Measurements from ENCODE around the gene SPEG.

The SPEG gene

DNA sequence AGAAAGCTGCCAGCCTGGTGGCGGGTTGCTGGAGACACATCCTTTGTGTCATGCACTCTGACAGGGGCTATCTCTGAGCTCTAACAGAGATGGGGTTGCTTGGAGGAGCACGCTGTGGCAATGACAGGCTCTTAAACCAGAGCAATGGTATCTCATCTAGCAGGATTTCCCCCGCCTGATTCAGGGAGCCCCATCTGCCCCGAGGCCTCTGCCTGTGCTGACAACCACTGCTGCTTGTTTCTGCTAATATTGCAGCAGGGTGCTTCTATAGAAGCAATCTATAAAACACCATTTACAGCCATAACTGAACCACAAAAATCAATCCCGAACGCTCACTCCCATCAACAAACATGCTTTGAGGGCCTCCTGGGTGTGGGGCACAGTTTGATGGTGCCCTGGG, 34.1 kb upstream of the SPEG start:
- TF ChIP-seq GATA2 (IDR thresholded peaks at IDR 0.05; ENCODE audit: low read depth, low read length) (no peak), GATA3 (IDR thresholded peaks at IDR 0.05; ENCODE audit: low read depth, low read length) (no peak)

DNA sequence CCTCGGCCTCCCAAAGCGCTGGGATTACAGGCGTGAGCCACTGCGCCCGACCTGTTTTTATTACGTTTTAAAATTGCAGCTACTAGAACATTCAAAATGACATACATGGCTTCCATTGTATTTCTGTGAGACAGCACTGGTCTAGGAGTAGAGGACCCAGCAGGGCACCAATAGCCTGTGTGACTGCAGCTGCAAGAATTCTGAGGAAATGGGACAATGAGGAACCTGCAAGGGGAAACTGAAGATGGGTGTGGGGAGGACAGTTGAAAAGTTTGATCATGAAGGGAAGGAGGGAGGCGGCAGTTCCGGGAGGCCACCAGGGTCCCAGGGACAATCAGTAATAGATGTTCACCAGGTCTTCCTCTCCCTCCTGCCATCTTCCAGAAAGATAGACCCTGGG, 33.0 kb upstream of the SPEG start:
- no peak for TF ChIP-seq GATA2 (IDR thresholded peaks at IDR 0.05; ENCODE audit: low read depth, low read length)

DNA sequence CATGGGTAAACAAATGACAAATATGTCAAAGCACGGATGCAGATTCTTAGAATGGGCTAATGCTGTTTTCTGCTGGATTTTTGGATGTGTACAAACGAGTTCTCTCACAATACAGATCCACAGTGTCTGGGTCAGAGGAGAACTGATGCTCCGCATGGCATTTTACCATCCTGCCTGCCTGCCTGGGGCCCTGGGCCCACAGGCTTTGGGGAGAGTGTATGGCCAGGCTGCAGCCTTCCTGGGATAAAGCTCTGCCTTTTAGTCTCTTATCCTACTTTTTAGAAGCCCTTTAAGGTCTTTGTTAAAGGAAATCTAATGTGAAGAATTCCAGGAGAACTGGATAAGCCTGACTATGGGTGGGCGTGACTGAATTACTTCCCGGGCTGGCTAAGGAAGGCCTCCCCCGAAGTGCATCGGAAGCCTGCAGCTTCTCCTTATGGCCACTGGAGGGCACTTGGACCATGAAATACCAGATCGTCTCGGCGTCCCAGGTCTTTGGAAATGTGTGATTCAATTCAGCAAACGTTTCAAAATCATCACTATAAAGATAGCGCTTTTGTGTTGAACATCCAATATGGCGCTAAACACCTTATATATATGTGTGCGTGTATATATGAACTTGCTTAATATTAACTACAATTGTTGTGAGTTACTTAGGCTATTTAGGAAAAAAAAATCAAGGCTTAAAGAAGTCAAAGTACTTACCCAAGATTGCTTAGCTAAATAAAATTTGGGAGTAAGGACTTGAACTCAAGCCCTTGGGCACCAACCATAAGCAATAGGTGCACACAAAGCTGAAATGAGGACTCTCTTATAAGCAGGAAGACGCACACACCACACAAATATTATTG, 31.8 kb upstream of the SPEG start:
- no peak for TF ChIP-seq GATA3 (IDR thresholded peaks at IDR 0.05; ENCODE audit: low read depth, low read length)

DNA sequence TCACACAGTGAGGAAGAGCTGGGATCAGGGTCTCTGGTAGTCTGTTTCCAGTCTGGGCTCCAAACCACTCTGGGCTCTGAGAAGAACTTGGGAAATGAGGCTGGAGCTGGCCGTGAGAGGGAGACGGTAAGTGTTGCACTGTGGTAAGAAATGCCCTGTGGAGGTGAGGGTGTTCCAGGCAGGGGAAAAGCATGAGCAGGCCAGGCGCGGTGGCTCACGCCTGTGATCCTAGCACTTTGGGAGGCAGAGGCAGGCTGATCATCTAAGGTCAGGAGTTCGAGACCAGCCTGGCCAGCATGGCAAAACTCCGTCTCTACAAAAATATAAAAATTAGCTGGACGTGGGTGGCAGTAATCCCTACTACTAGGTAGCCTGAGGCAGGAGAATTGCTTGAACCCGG, 30.8 kb upstream of the SPEG start:
- TF ChIP-seq GATA3 (IDR thresholded peaks at IDR 0.05; ENCODE audit: low read depth, low read length) (no peak), GATA2 (IDR thresholded peaks at IDR 0.05; ENCODE audit: low read depth, low read length) (no peak)

GRCh38 chr2:219404291-219404910, 30.2 kb upstream of the SPEG start:
- TF ChIP-seq GATA3 (IDR thresholded peaks at IDR 0.05; ENCODE audit: low read depth, low read length) (no peak), GATA2 (IDR thresholded peaks at IDR 0.05; ENCODE audit: low read depth, low read length) (no peak)

- no peak for TF ChIP-seq GATA3 (IDR thresholded peaks at IDR 0.05; ENCODE audit: low read depth, low read length)
- TF ChIP-seq GATA2 (IDR thresholded peaks at IDR 0.05; ENCODE audit: low read depth, low read length), result no peak
Observed at GRCh38 chr2:219404954-219405353, 29.7 kb upstream of the SPEG start.

DNA sequence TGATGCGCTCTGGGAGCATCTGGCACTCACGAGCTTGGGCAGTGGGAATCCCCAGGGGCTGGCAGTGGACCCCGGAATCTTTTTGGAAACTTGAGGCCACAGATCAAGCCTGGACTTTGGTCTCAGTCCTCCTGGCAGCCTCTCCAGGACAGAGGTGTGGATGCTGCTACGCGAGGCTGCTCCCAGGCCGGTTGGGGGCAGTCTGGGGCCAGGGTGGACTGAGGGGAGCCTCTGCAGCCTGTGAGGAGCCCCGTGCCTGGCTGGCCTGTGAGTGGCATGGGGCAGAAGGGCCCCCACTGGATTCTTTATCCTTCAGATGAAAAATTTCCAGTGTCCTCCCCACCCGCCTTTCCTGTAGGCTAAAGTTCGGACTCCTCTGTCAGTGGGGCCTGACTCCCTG, 29.2 kb upstream of the SPEG start:
- TF ChIP-seq GATA3 (IDR thresholded peaks at IDR 0.05; ENCODE audit: low read depth, low read length), result no peak
- no peak for TF ChIP-seq GATA2 (IDR thresholded peaks at IDR 0.05; ENCODE audit: low read depth, low read length)

GRCh38 chr2:219405958-219406860, 28.4 kb upstream of the SPEG start:
- TF ChIP-seq GATA2 (IDR thresholded peaks at IDR 0.05; ENCODE audit: low read depth, low read length) (no peak), GATA3 (IDR thresholded peaks at IDR 0.05; ENCODE audit: low read depth, low read length) (no peak)

DNA sequence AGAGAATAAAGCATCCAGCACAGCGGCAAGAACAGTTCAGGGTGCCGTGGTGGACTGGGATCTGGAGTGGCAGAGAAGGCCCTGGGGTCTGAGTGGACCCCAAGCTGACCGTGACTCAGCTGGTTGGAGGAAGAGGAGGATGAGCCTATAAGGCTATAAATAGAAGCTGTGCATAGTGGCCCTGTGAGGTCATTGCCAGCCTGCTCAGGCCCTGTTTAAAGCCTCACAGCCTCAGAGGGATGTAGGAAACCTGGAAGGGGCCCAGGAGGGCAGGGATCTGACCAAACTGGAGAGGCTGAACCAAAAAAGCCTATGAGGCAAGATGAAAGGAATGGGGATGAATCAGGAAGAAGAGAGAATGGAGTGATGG, 27.8 kb upstream of the SPEG start:
- TF ChIP-seq GATA2 (IDR thresholded peaks at IDR 0.05; ENCODE audit: low read depth, low read length), result no peak
- no peak for TF ChIP-seq GATA3 (IDR thresholded peaks at IDR 0.05; ENCODE audit: low read depth, low read length)

GRCh38 chr2:219408204-219408603, 26.4 kb upstream of the SPEG start:
- TF ChIP-seq GATA2 (IDR thresholded peaks at IDR 0.05; ENCODE audit: low read depth, low read length) (no peak), GATA3 (IDR thresholded peaks at IDR 0.05; ENCODE audit: low read depth, low read length) (no peak)

DNA sequence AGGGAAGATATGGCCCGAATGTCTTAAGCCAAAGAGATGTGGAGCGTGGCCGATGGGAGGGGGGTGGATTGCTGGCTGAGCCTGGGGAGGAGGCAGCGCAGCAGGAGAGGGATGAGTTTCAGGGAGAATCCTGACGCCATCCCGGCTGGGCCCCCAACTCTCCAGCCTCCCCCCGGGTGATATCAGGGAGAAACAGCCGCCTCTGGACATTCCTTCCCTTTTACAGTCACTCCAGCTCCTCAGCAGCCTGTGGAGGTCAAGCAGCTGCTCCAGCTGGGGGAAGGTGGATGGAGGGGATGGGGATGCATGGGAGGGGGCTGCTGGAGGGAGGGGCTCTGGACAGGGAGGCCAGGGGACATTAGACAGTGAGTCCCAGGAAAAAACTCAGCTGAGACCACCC, 26.0 kb upstream of the SPEG start:
- TF ChIP-seq GATA2 (IDR thresholded peaks at IDR 0.05; ENCODE audit: low read depth, low read length) (no peak), GATA3 (IDR thresholded peaks at IDR 0.05; ENCODE audit: low read depth, low read length) (no peak)

DNA sequence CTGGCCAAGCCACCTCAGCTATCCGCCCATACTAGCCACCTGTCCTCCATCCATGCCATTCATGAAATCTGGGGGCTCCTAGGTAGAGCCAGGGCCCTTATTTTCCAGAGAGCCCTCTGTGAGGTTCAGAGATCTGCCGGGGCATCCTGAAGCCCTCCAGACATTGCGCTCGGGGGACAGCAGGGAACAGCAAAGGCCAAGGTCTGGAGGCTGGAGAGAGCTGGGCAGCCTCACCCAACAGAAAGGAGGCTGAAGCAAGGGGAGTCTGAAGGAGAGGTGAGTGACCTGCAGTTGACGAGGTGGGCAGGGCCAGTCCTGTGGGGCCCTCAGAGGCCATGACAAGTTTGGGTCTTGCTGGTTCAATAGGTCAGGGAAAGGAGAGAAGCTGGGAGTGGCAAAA, 25.0 kb upstream of the SPEG start:
- TF ChIP-seq GATA3 (IDR thresholded peaks at IDR 0.05; ENCODE audit: low read depth, low read length), result no peak
- no peak for TF ChIP-seq GATA2 (IDR thresholded peaks at IDR 0.05; ENCODE audit: low read depth, low read length)

- TF ChIP-seq GATA2 (IDR thresholded peaks at IDR 0.05; ENCODE audit: low read depth, low read length), result no peak
- no peak for TF ChIP-seq GATA3 (IDR thresholded peaks at IDR 0.05; ENCODE audit: low read depth, low read length)
Observed at GRCh38 chr2:219410390-219410789, 24.3 kb upstream of the SPEG start.

DNA sequence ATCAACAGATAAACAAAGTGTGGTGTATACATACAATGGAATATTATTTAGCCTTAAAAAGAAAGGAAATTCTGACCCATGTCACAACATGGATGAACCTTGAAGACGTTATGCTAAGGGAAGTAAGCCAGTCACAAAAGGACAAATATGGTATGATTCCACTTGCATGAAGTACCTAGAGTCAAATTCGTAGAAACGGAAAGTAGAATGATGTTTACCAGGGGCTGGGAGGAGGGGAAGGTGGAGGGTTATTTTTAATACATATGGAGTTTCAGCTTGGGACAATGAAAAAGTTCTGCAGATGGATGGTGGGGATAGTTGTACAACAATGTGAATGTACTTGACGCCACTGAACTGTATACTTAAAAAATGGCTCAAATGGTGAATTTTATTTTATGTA, 19.8 kb upstream of the SPEG start:
- TF ChIP-seq GATA2 (IDR thresholded peaks at IDR 0.05; ENCODE audit: low read depth, low read length) (no peak), GATA3 (IDR thresholded peaks at IDR 0.05; ENCODE audit: low read depth, low read length) (no peak)
